Measurements from ENCODE around the gene FOXC1.

Gene FOXC1

GRCh38 chr6:1622851-1623768 is 13.4 kb downstream of the FOXC1 start:
- DNase-seq (ENCODE audit: low read depth in 2 of 2, low spot score in 1 of 2): no peak

DNA sequence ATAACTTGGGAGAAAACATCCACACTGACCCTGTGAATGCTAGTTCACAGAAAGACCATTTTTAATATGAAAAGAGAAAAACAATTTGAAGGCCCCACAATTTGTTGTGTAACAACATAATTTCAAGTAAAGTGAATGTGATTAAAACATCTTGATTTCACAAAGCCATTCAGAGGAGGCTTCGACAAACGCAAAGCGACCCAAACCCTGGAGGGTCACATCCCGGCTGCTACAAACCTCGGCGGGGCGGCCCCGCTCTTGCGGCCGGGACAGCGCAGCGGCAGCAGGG is 14.0 kb downstream of the FOXC1 start:
- no peak for DNase-seq (ENCODE audit: low read depth in 2 of 2, low spot score in 1 of 2)

- DNase-seq (ENCODE audit: low read depth in 2 of 2, low spot score in 1 of 2): no peak
Measured at GRCh38 chr6:1624058-1624850, 14.5 kb downstream of the FOXC1 start.

DNA sequence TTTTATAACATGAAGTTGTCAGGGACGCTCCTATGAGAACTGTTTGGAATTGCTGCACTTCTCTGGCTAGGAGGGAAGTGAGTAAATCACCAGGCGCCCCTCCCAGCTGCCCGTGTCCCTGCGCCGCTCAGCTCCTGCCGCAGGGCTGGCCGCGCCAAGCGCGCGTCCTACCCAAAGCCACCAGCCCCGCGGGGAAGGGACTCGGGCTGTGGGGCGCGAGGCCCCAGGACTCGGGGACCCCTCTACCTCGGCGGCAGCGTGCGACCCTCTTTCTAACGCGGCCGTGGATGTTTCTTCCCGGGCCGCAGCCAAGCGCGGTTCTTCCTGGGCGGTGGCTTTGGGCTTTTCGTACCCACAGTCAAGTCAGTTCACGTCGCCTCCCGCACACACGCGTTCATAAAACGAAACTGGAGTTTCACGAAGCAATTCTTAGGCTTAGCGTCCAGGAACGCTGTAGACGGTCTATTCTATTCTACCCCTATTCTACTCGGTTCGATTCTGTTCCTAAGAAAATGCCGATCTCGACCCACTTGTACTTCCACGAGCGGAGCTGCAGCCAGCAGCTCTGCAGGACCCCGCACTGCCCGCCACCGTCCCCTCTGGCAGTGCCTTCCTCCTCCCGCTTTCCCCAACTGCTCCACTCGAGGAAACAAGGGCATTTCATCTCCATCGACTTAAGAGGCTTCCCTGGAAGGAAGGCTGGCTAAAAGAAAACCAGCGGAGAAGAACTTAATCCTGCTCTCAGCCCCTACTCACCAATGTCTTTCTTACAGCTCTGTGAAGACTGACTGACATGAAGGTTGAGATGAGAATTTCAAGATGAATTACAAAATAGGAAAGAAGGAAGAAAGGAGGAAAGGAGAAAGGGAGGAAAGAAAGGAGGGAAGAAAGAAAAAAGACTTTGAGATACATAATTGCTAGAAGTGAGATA is 15.4 kb downstream of the FOXC1 start:
- DNase-seq (ENCODE audit: low read depth in 2 of 2, low spot score in 1 of 2): no peak

DNA sequence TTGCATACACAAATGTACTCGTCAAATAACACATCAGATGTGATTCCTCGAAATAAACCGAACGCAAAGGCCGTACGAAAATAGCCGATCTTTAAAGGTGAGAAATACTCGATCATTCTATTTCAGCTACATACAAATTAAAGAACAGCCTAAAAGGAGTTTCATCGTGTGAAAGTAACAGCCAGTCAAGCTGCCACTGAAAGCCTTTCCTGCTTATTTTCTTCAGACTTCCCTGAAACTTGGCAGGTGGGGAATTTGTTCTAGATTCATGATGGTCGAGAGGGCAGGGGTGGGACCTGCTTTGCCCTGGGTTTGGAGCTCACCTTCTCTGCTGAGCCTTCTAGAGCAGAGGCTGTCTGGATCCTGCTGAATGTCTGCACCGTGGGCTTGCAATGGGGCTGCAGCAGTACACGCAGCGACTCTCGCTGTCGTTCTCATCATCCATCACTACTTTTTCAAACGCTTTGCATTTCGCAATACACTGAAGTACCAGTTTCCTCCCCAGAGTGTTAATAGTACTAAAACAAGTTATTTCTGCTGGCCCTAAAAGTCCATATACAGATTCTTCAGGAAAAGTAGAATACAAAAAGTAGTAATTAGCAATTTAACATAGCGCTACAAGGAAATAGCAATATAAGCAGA is 16.2 kb downstream of the FOXC1 start:
- no peak for DNase-seq (ENCODE audit: low read depth in 2 of 2, low spot score in 1 of 2)

GRCh38 chr6:1626481-1626880 is 16.8 kb downstream of the FOXC1 start:
- DNase-seq (ENCODE audit: low read depth in 2 of 2, low spot score in 1 of 2): no peak

- no peak for DNase-seq (ENCODE audit: low read depth in 2 of 2, low spot score in 1 of 2)
Measured at GRCh38 chr6:1627827-1628560, 18.3 kb downstream of the FOXC1 start.

- DNase-seq (ENCODE audit: low read depth in 2 of 2, low spot score in 1 of 2): no peak
Measured at GRCh38 chr6:1629316-1629715, 19.6 kb downstream of the FOXC1 start.

GRCh38 chr6:1630212-1630770 is 20.6 kb downstream of the FOXC1 start:
- DNase-seq (ENCODE audit: low read depth in 2 of 2, low spot score in 1 of 2): no peak

DNA sequence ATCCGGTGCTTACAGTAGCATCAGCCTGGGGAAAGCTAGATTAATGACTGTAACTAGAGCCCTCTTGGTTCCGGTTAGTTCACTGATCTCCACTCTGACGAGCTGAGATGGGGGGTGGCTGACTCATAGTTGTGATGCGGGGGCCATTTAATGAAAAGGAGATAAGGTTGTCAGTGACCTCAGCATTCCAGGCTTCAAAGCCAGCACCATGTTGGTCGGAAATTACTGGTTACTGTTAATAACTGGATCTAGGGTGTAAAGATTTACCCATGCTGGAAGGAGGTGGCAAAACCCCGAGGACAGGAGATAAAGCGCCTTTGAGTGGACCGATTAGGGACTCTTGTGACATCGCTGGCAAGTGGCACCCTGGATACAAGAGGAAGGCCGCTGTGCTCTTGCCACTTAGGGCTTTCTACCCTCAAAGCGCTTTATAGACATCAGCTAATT is 21.1 kb downstream of the FOXC1 start:
- DNase-seq (ENCODE audit: low read depth in 2 of 2, low spot score in 1 of 2): no peak

DNA sequence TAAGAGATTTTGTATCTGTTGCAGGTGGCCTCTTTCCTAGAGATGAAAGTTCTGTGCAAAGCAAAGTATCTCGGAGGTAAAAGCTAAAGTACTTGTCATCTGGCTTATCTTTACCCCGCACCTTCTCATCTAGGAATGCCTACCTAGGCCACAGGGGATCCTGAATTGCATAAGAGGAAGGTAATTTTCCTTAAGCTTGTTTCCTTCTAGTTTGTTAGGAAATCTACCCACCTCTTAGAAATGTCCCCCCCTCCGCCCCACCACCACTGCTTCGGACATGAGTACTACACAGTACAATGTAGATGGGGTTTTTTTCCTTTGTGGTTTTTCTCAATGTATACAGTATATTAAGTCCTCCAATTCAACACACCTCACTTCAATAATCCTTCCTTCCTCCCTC is 21.5 kb downstream of the FOXC1 start:
- no peak for DNase-seq (ENCODE audit: low read depth in 2 of 2, low spot score in 1 of 2)

- no peak for DNase-seq (ENCODE audit: low read depth in 2 of 2, low spot score in 1 of 2)
Measured at GRCh38 chr6:1633366-1634021, 23.8 kb downstream of the FOXC1 start.

- no peak for DNase-seq (ENCODE audit: low read depth in 2 of 2, low spot score in 1 of 2)
Measured at GRCh38 chr6:1634081-1634480, 24.4 kb downstream of the FOXC1 start.

DNA sequence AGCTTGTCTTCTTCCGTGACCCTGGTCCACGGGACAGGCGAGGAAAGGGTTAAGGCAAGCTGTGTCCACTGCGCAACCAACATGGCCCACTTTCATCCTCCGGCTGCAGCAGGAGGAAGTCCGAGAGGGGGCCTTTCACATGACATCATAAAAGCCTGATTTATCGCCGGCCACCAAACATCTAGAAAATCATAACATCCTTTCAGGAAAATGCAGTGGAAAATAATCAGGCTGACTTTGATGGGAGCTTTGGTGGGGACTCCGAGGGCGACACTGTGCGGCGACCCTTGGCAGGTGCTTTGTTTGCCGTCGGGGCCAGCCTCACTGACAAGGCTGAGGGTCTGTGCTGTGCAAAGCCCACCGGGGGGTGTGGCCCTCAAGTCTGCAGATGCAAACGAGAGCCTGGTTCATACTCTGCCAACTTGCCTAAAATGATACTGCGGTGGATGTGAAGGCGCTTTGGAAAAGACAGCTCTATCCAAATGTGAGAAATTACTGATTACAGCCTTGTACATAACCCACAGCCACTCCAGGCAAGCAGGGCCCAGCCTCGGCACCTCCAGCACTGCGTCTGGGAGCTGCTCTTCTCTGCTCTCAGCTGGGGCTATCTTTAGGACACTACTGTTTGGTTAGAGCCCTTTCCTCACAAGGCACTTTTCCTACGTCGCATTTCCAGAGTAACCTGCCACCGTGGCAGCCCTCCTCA is 25.7 kb downstream of the FOXC1 start:
- DNase-seq (ENCODE audit: low read depth in 2 of 2, low spot score in 1 of 2): no peak

DNA sequence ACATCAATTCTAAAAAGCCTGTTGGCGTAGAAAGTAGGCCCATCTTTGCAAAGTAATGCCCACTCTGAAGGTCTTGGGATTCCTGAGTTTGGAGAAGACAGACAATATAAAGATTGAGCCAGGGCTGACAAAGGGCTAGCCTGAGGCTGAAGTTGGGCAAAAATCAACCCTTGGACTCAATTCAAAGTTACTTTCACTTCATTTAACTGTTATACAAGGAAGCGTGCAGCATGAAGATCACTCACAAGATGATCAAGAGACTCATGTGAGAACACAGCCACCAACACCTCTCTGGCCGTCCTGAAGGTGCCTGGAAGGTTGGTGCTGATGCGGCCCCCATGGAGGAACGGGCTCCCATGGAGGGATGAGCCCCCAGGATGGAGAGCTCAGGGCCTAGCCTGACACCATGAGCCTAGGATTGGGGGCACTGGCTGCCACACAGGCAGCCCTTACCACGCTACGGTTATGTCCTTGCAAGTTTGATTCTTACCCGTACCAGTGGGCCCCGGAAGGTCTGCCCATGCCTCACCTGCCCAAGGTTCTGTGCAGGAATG is 26.6 kb downstream of the FOXC1 start:
- no peak for DNase-seq (ENCODE audit: low read depth in 2 of 2, low spot score in 1 of 2)

- no peak for DNase-seq (ENCODE audit: low read depth in 2 of 2, low spot score in 1 of 2)
Measured at GRCh38 chr6:1636971-1637871, 27.5 kb downstream of the FOXC1 start.

DNA sequence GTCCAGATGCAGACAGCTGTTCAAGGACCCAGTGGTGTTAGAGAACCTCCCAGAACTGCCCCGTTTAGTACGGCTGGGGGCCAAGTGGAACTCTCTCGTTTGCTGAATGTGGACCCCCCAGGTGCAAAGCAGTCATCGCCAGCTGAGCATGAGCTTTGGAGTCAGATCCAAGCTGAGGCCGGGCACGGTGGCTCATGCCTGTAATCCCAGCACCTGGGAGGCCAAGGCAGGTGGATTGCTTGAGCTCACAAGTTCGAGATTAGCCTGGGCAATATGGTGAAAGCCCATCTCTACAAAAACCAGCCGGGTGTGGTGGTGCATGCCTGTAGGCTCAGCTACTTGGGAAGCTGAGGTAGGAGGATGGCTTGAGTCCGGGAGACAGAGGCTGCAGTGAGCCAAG is 29.7 kb downstream of the FOXC1 start:
- DNase-seq (ENCODE audit: low read depth in 2 of 2, low spot score in 1 of 2): no peak
